Ovary (tissue), 3 donors: ENCODE results near the gene KBTBD13.

Experiments
- EP300 ChIP-seq: sonication (generic); formaldehyde crosslinking; IDR thresholded peaks from one replicate; pipeline ENCODE4 v1.6.1; 2017; ENCODE audit warnings: antibody characterized with exemption
- POLR2A ChIP-seq: fragments of 450-650 bp; IDR thresholded peaks from one replicate; pipeline ENCODE4 v1.6.1; 2017; ENCODE audit warnings: antibody characterized with exemption, mild to moderate bottlenecking, moderate library complexity
- TF ChIP-seq, protein P1 (sequence below), 3 donors: fragments of 450-650 bp in 2 of 3; fragments of 200-600 bp in 1 of 3; IDR thresholded peaks; one replicate each; pipeline versions ENCODE4 v1.5.1 to v1.8.0; 2016 to 2022; ENCODE audit warnings: antibody characterized with exemption in 3 of 3, mild to moderate bottlenecking in 1 of 3
- donor health status: DM: no; HTN: no; CAD: no.

DNA sequence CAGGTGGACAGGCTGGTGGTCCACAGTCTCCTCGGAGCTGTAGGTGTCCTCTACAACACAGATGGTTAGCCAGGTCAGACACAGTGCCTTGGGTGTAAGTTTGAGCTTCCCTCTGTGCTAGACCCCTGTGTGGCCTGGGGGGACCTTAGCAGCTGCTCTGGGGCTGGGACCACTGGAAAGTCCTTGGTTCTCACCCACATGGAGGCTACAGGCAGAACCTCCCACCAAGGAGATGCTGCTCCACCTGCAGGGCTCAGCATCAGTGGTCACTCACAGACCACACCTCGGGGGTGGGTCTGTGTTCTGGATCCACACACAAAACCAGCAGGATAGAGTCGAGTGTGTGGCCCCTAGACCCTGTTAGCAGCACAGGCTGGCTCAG, 17.2 kb upstream of the KBTBD13 start:
- TF ChIP-seq, protein P1, sequence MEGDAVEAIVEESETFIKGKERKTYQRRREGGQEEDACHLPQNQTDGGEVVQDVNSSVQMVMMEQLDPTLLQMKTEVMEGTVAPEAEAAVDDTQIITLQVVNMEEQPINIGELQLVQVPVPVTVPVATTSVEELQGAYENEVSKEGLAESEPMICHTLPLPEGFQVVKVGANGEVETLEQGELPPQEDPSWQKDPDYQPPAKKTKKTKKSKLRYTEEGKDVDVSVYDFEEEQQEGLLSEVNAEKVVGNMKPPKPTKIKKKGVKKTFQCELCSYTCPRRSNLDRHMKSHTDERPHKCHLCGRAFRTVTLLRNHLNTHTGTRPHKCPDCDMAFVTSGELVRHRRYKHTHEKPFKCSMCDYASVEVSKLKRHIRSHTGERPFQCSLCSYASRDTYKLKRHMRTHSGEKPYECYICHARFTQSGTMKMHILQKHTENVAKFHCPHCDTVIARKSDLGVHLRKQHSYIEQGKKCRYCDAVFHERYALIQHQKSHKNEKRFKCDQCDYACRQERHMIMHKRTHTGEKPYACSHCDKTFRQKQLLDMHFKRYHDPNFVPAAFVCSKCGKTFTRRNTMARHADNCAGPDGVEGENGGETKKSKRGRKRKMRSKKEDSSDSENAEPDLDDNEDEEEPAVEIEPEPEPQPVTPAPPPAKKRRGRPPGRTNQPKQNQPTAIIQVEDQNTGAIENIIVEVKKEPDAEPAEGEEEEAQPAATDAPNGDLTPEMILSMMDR (IDR thresholded peaks at IDR 0.05), result no peak
- TF ChIP-seq POLR2A (no peak), EP300 (no peak)
